Gastroesophageal sphincter (tissue), 3 donors: ENCODE measurements around the gene PHF2.

ENCODE experiments used
- EP300 ChIP-seq: sonication (generic); formaldehyde crosslinking; IDR thresholded peaks from one replicate; pipeline ENCODE4 v1.6.1; 2017; ENCODE audit warnings: antibody characterized with exemption, mild to moderate bottlenecking
- POLR2A ChIP-seq, 2 donors: fragments of 450-650 bp; IDR thresholded peaks; one replicate each; pipeline ENCODE4 v1.6.1; 2017; ENCODE audit warnings: antibody characterized with exemption in 2 of 2, mild to moderate bottlenecking in 2 of 2, moderate library complexity in 1 of 2
- POLR2AphosphoS5 ChIP-seq: sonication (generic); formaldehyde crosslinking; IDR thresholded peaks from one replicate; pipeline ENCODE4 v1.6.1; 2017; ENCODE audit warnings: antibody characterized with exemption
- TF ChIP-seq, protein P1 (sequence below), 4 experiments: fragments of 200-600 bp in 2 of 4; fragments of 450-650 bp in 2 of 4; sonication (generic) in 1 of 4; IDR thresholded peaks; one replicate each; pipeline ENCODE4 v1.5.1; 2017 to 2019; ENCODE audit warnings: antibody characterized with exemption in 4 of 4, mild to moderate bottlenecking in 2 of 4, moderate library complexity in 2 of 4

DNA sequence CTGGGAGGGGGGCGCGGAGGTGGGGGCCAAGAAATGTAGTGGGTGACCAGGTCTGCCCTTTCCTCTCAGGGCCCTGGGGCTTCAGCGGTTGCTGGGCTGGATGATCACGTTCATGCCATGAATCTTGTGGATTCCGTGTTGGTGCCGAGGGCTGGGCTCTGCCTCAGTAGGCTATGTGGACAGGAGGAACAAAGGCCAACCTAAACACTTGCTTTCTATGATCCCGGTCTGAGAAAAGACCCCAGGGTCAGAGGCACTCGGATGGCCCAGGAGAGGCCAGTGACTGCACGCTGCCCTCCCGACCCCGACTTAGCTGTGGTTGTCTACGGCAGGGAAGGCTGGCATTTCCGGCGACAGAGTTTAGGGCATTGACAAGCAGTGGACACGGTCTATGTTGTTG lies 26.6 kb downstream of the PHF2 start:
- TF ChIP-seq POLR2AphosphoS5 = no peak
- TF ChIP-seq, protein P1, sequence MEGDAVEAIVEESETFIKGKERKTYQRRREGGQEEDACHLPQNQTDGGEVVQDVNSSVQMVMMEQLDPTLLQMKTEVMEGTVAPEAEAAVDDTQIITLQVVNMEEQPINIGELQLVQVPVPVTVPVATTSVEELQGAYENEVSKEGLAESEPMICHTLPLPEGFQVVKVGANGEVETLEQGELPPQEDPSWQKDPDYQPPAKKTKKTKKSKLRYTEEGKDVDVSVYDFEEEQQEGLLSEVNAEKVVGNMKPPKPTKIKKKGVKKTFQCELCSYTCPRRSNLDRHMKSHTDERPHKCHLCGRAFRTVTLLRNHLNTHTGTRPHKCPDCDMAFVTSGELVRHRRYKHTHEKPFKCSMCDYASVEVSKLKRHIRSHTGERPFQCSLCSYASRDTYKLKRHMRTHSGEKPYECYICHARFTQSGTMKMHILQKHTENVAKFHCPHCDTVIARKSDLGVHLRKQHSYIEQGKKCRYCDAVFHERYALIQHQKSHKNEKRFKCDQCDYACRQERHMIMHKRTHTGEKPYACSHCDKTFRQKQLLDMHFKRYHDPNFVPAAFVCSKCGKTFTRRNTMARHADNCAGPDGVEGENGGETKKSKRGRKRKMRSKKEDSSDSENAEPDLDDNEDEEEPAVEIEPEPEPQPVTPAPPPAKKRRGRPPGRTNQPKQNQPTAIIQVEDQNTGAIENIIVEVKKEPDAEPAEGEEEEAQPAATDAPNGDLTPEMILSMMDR (IDR thresholded peaks at IDR 0.05) = no peak
- TF ChIP-seq POLR2A (IDR thresholded peaks at IDR 0.05) = no peak
- TF ChIP-seq EP300 = no peak
